GM12891 (cell line): ENCODE data around the gene MPI.
"Not testable (repeated sequence)": the region's sequence is repeated elsewhere in the genome, so short reads cannot be mapped to it uniquely, and the experiment has no call there.

Experiments used
- DNase-seq: peaks from one replicate; pipeline ENCODE4 v3.0.0; 2011; ENCODE audit warnings: low spot score; ENCODE audit not compliant: insufficient read length
- FAIRE-seq: peaks from 2 replicates; lab custom pipeline; 2011; peaks lifted over from hg19 to GRCh38; lab: Jason Lieb, UNC
- PAX5 ChIP-seq: IDR thresholded peaks from 2 replicates; pipeline ENCODE4 v1.6.1; 2011; ENCODE audit warnings: low read length, moderate library complexity, mild to moderate bottlenecking; ENCODE audit not compliant: insufficient read depth, severe bottlenecking
- POLR2A ChIP-seq: IDR thresholded peaks from 2 replicates; pipeline ENCODE4 v1.6.1; 2011; ENCODE audit warnings: low read depth, low read length, control low read depth
- POLR2AphosphoS5 ChIP-seq: IDR thresholded peaks from 2 replicates; pipeline ENCODE4 v1.6.1; 2011; ENCODE audit warnings: low read depth, low read length, control low read depth
- POU2F2 ChIP-seq: IDR thresholded peaks from 2 replicates; pipeline ENCODE4 v1.6.1; 2011; ENCODE audit warnings: low read depth, mild to moderate bottlenecking, control low read depth, low read length, moderate library complexity
- SPI1 ChIP-seq: IDR thresholded peaks from 2 replicates; pipeline ENCODE4 v1.6.1; 2011; ENCODE audit warnings: low read depth, low read length, control low read depth
- TAF1 ChIP-seq: IDR thresholded peaks from 2 replicates; pipeline ENCODE4 v1.6.1; 2011; ENCODE audit warnings: low read depth, low read length, control low read depth

The MPI gene

GRCh38 chr15:74890665-74890960 is 771 bp downstream of the MPI start:
- no peak for TF ChIP-seq POU2F2
- TF ChIP-seq POLR2A = no peak
- TF ChIP-seq PAX5 = no peak
- TF ChIP-seq TAF1 = no peak
- no peak for TF ChIP-seq SPI1
- no peak for TF ChIP-seq POLR2AphosphoS5
- FAIRE-seq = no peak

GRCh38 chr15:74891469-74891868 is 1.6 kb downstream of the MPI start:
- TF ChIP-seq POLR2A (no peak), POU2F2 (no peak), POLR2AphosphoS5 (no peak), SPI1 (no peak), PAX5 (no peak), TAF1 (no peak)
- FAIRE-seq (no peak), DNase-seq (no peak)

More at GRCh38 chr15:74890665-74890960, 771 bp downstream of the MPI start:
- DNase-seq = no peak

- no peak for DNase-seq
- TF ChIP-seq PAX5 (no peak), POU2F2 (no peak), POLR2AphosphoS5 (no peak), POLR2A (no peak)
- no peak for FAIRE-seq
Observed at GRCh38 chr15:74892313-74892712, 2.5 kb downstream of the MPI start.

- FAIRE-seq (no peak), DNase-seq (no peak)
- TF ChIP-seq SPI1 (peak; percentile 82), POU2F2 (no peak)
Observed at GRCh38 chr15:74892931-74893330, 3.1 kb downstream of the MPI start.

- DNase-seq = no peak
- TF ChIP-seq POLR2AphosphoS5 = no peak
- TF ChIP-seq TAF1 = no peak
- TF ChIP-seq SPI1 = no peak
- no peak for TF ChIP-seq POU2F2
- TF ChIP-seq PAX5 = no peak
- TF ChIP-seq POLR2A = no peak
Observed at GRCh38 chr15:74893627-74894026, 3.8 kb downstream of the MPI start.

GRCh38 chr15:74894383-74894782 is 4.5 kb downstream of the MPI start:
- DNase-seq, FAIRE-seq: not testable (repeated sequence)

More at GRCh38 chr15:74893627-74894026, 3.8 kb downstream of the MPI start:
- no peak for FAIRE-seq

- FAIRE-seq (no peak), DNase-seq (no peak)
- TF ChIP-seq POU2F2 (no peak), POLR2AphosphoS5 (no peak), POLR2A (no peak), SPI1 (no peak), TAF1 (no peak), PAX5 (no peak)
Observed at GRCh38 chr15:74895830-74896229, 6.0 kb downstream of the MPI start.

GRCh38 chr15:74896316-74896715 is 6.5 kb downstream of the MPI start:
- DNase-seq (no peak), FAIRE-seq (no peak)
- no peak for TF ChIP-seq SPI1
- TF ChIP-seq TAF1 = no peak
- no peak for TF ChIP-seq PAX5
- TF ChIP-seq POU2F2 = no peak
- TF ChIP-seq POLR2A = no peak
- no peak for TF ChIP-seq POLR2AphosphoS5

GRCh38 chr15:74897300-74897701 is 7.5 kb downstream of the MPI start:
- DNase-seq (no peak), FAIRE-seq (no peak)
- TF ChIP-seq PAX5 = no peak
- no peak for TF ChIP-seq POLR2AphosphoS5
- no peak for TF ChIP-seq TAF1
- no peak for TF ChIP-seq POU2F2

- DNase-seq (peak; percentile 62), FAIRE-seq (no peak)
- TF ChIP-seq POU2F2 = no peak
- no peak for TF ChIP-seq POLR2A
Observed at GRCh38 chr15:74901612-74902063, 11.8 kb downstream of the MPI start.

- no peak for TF ChIP-seq POU2F2
- no peak for TF ChIP-seq POLR2A
- TF ChIP-seq PAX5 = no peak
- no peak for TF ChIP-seq POLR2AphosphoS5
- no peak for TF ChIP-seq SPI1
- no peak for TF ChIP-seq TAF1
- FAIRE-seq (no peak), DNase-seq (no peak)
Observed at GRCh38 chr15:74902295-74903075, 12.6 kb downstream of the MPI start.
